Measurements from ENCODE around the gene RYR1.
"Not testable (repeated sequence)": the region's sequence is repeated elsewhere in the genome, so short reads cannot be mapped to it uniquely, and the experiment has no call there.

Gene RYR1

DNA sequence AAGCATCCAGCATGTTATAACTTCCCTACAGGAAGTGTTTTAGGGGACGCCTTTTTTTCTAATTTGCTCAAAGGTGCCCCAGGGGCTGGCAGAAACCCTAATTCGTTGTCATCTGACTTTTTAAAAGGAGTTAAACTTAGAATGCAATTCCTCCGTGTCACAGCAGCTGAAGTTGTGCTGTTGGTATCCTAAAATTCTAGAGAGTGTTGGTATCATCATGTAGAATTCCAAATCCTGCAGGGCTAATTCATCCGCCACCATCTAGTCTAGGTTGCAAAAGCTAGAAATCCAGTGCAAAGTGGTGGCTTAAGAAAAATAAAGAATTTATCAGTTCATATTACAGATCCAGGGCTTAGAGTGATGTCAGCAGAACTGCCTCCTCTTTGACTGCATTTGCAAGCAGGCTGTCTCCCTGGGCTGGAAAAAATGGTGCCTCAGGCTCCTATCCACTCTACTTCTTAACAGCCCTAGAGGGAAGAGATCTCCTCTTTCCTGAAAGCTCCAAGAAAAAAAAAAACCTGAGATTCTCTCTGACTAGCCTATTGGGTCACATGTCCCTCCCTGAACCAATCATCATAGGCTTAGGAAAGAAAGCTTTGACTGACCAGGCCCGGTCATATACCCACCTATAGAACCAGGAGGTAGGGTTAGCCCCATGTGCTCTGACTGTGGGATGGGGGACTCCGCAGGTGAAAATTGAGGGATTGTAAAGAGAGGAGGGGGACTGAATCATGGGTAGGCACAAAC is 111.3 kb downstream of the RYR1 start:
- peak; percentile 65 for FAIRE-seq

DNA sequence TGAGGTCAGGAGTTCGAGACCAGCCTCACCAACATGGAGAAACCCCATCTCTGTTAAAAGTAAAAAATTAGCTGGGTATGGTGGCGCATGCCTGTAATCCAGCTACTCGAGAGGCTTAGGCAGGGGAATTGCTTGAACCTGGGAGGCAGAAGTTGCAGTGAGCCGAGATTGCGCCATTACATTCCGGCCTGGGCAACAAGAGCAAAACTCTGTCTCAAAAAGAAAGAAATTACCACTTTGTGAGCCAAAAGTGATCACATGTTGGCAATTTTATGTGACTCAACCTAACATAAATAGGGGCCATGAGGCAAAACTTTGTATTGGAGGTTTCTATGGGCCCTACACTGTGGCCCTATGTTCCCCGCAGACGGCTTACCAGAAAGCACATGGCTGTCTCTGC is 112.1 kb downstream of the RYR1 start:
- FAIRE-seq = no peak

DNA sequence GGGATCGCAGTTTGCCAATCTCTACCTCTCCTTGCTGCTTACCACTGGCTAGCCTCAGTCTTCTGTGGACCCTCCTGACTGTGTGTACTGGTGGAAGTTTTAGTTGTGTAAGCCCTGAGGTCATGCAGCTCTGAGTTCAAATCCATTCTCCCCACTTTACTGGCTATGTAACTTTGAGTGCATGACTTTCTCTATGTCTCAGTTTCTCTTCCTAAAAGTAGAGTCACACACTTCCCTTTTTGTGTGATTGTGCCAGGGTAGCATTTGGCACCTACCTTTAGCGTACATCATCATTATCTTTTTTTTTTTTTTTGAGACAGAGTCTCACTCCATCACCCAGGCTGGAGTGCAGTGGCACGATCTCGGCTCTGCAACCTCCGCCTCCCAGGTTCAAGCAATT is 113.9 kb downstream of the RYR1 start:
- FAIRE-seq = no peak

DNA sequence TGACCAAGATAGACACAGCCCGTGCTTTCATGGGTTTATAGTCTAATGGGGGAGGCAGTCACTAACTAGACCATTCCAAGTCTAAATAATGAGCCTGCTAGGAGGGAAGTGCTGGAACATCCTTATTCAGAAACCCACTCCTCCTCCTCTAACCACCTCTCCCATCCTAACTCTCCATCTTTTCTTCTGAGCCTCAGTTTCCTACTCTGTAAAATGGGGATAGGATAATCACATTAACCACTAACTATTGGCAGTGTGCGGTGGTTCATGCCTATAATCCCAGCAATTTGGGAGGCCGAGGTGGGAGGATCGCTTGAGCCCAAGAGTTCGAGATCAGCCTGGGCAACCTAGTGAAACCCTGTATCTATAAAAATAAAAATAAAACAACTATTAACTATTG is 115.6 kb downstream of the RYR1 start:
- FAIRE-seq = no peak

DNA sequence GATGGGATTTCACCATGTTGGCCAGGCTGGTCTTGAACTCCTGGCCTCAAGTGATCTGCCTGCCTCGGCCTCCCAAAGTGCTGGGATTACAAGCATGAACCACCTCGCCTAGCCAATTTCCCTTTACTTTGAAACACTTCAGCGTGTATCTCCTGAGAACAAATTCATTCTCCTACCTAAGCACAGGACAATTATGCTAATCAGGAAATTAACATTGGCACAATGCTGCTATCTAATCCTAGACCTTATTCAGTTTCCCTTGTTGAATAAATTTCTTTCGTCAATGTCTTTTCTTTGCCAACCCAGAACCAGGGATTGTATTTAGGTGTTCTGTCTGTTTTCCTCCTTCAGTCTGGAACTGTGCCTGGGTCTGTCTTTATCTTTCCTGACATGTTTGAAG is 116.5 kb downstream of the RYR1 start:
- FAIRE-seq = no peak

DNA sequence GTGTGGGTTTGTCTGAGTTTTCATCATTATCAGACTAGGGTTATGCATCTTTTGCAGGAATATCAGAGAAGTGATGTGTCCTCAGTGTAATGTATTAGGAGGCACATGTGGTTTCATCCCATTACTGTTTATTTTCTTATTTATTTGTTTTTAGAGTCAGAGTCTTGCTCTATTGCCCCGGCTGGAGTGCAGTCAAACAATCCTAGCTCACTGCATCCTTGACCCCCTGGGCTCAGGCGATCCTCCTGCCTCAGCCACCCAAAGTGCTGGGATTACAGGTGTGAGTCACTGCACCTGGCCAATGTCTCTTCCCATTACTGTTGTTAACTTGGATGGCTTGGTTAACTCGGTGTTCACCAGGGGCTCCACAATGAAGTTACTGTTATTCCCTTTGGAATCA is 116.9 kb downstream of the RYR1 start:
- no peak for FAIRE-seq

DNA sequence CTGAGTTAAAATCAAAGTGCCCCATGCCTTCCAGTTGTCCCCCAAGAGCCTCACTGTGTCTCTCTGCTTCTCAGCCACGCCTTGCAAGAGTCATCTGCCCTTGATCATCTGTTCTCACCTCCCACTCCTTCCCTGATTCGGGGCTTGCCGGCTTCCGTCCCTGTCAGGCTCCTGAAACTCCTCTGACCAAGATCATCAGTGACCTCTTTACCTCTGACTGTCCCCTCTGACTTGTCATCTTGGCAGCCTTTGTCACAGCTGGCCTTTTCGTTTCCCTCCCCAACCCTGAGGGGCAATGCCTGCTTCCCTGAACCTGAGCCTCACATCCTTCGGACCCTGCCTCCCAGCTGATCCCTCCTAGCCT is 117.9 kb downstream of the RYR1 start:
- FAIRE-seq = no peak

DNA sequence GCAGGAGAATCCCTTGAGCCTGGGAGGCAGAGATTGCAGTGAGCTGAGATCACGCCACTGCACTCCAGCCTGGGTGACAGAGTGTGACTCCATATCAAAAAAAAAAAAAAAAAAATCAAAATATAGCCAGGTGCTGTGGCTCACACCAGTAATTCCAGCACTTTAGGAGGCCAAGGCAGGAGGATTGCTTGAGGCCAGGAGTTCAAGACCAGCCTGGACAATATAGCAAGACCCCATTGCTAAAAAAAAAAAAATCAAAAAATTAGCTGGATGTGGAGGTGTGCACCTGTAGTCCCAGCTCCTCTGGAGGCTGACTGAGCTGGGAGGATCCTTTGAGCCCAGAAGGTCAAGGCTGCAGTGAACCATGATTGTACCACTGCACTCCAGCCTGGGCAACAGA is 119.7 kb downstream of the RYR1 start:
- not testable (repeated sequence) for FAIRE-seq

DNA sequence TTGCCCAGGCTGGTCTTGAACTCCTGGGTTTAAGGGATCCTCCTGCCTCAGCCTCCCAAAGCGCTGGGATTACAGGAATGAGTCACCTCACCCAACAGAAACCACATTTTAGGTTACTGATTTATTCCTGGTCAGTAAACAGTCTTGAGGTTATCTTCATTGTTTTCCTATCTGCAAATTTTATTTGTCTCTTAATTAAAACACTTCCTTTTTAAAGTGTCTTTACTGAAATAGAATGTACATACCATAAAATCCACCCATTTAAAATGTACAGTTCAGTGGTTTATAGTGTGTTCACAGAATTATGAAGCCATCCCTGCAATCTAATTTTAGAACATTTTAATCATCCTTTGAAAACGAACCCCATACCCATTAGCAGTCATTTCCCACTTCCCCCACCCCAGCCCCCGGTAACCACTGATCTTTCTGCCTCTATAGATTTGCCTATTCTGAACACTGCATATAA is 121.2 kb downstream of the RYR1 start:
- FAIRE-seq = no peak

DNA sequence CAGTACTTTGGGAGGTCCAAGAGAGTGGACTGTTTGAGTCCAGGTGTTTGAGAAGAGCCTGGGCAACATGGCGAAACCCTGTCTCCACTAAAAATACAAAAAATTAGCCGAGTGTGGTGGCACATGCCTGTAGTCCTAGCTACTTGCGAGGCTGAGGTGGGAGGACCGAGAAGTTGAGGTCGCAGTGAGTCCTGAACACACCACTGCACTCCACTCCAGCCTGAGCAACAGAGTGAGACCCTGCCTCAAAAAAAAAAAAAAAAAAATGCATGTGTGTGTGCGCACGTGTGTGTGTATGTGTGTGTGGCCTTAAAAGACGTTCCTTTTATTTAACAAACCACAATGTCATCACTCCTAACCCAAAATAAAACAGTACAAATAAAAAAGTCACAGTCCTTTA is 121.7 kb downstream of the RYR1 start:
- no peak for FAIRE-seq

DNA sequence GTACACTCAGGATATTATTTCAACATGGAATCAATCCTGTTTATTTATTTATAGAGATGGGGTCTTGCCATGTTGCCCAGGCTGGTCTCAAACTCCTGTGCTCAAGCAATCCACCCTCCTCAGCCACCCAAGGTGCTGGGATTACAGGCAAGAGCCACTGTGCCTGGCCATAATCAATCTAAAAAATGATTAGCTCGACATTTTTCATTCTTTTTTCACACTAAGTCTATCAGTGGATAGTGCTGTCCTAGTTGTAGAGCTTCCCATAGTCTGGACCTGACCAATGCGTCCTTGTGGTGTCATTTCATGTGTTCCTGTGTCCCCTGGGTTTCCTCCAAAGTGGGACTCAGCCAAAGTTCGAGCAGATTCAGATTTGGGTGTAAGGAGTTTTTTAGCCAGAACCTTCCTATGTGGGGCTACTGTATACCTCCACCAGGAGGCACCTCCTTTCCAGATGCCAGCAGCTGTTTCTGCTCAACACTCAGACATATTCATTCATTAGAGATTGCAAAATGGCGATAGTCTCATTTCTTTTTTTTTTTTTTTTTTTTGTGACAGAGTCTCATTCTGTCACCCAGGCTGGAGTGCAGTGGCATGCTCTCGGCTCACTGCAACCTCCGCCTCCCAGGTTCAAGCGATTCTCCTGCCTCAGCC is 123.2 kb downstream of the RYR1 start:
- no peak for FAIRE-seq

DNA sequence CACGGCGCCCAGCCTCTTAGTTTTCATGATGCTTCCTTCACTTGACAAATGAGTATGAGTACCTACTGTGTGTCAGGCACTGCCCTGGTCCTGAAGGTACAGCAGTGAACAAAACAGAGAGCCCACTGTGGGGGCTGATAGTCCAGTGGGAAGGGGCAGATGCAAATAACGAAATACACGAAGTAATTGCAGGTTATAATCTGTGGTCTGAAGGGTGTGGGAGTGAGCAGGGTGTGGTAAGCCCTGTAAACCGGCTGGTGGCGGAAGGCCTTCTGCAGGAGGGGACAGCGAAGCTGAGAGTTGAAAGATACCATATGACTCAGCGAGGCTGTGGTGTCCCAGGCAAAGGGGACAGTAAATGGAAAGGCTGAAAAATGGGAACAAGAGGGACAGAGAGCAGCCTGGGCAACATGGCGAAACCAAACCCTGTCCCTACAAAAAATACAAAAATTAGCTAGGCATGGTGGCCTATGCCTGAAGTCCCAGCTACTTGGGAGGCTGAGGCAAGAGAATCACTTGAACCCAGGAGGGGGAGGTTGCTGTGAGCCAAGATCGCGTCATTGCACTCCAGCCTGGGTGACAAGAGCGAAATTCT is 123.8 kb downstream of the RYR1 start:
- FAIRE-seq = no peak

DNA sequence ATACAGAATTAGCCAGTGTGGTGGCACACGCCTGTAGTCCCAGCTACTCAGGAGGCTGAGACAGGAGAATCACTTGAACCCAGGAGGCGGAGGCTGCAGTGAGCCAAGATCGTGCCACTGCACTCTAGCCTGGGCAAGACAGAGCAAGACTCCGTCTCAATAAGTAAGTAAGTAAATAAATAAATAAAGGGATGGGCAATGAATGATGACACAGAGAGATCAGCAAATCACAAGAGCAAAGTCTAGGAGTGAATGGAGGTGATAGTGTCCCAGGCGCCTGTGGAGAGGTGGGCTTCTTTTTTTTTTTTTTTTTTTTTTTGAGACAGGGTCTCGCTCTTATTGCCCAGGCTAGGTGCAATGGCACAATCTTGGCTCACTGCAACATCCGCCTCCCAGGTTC is 125.4 kb downstream of the RYR1 start:
- FAIRE-seq = not testable (repeated sequence)

DNA sequence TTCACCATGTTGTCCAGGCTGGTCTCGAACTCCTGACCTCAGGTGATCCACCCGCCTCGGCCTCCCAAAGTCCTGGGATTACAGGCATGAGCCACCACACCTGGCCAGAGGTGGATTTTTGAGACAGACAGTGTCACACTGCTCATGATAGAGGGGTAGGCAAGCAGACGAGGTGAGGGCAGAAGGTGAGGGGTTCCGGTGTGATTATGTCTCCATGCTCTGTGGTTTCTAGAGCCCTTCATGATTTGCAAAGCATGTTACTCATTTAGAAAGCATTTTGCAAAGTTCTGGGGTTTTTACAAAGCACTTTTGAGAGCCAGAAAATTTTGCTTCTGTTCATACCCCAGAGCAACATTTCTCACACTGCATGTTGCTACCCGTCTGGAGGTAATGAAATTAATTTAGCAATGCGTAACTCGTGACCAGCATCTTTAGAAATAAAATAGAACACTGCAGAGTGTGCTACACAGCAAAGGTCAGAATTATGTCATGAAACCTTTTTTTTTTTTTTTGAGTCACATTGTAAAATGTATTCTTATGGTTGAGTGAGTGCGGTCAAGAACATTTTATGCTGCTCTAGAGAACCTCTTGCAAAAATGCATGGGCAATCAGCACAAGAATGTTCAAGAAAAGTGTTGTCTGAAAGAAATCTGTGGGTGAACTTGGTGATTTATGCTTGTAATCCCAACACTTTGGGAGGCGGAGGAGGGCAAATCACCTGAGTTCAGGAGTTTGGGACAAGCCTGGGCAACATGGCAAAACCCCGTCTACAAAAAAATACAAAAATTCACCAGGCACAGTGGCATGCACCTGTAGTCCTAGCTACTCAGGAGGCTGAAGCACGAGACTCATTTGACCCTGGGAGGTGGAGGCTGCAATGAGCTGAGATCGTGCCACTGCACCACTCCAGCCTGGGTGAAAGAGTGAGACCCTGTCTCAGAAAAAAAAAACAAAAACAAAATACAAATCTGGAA is 126.2 kb downstream of the RYR1 start:
- no peak for FAIRE-seq

DNA sequence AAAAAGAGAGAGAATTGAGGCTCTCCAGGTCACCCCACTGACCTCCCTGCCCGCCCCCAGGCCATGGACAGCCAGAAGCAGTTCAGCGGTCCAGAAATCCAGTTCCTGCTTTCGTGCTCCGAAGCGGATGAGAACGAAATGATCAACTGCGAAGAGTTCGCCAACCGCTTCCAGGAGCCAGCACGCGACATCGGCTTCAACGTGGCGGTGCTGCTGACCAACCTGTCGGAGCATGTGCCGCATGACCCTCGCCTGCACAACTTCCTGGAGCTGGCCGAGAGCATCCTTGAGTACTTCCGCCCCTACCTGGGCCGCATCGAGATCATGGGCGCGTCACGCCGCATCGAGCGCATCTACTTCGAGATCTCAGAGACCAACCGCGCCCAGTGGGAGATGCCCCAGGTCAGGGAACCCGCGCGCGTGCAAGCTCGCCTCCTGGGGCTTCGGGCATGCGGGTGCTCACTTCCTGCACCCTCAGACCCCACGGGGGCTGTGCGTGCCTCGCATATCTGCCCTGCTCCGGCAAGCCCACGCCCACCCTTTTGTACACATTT is 127.6 kb downstream of the RYR1 start:
- no peak for FAIRE-seq

DNA sequence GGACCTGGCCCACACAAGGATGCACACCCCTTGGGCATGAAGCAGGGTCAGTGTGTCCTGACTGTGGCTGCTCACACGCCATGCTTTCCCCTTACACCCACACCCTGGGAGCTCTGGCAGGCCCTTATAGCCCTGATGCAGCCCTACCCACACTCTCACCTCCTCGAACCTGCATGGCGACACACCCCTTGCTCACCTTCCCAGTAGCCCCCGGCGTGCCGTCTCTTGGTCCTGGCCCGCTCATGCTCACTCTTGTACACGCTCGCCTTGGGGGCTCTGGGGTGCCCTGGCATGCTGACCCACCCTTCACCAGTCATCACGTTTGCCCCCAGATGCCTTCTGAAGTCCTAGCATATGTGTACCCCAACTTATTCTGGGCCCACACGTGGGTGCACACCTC is 128.2 kb downstream of the RYR1 start:
- FAIRE-seq = no peak

DNA sequence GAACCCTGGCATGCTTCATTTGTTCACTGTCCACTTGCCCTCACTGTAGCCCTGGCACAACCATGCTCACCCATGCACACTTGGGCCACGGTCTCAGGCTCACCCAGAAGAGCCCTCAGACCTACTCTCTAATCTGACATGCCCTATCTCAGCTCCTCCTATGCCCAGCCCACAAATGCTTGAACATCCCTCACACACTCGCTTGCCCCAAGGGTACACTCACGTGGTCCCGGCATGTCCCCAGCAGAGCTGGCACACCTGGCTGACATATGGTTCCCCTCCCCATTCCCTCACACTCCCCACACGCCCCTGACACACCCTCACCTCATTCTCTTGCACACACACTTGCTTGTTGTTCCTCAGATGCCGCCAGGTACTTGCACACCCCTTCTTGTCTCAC is 128.6 kb downstream of the RYR1 start:
- FAIRE-seq = no peak

DNA sequence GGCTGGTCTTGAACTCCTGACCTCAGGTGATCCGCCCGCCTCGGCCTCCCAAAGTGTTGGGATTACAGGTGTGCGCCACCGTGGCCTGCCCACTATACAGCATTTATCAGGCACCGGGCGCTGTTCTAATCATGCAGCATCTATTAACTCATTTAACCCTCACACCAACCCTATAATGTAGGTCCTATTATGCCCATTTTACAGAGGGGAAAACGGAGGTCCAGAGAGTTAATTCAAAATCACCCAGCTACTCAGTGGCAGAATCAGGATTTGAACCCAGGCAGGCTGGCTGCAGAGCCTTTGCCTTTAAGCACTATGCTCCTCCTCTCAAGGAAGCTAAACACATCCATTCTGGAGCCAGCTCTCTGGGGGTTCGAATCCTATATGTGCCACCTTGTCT is 130.0 kb downstream of the RYR1 start:
- no peak for FAIRE-seq

DNA sequence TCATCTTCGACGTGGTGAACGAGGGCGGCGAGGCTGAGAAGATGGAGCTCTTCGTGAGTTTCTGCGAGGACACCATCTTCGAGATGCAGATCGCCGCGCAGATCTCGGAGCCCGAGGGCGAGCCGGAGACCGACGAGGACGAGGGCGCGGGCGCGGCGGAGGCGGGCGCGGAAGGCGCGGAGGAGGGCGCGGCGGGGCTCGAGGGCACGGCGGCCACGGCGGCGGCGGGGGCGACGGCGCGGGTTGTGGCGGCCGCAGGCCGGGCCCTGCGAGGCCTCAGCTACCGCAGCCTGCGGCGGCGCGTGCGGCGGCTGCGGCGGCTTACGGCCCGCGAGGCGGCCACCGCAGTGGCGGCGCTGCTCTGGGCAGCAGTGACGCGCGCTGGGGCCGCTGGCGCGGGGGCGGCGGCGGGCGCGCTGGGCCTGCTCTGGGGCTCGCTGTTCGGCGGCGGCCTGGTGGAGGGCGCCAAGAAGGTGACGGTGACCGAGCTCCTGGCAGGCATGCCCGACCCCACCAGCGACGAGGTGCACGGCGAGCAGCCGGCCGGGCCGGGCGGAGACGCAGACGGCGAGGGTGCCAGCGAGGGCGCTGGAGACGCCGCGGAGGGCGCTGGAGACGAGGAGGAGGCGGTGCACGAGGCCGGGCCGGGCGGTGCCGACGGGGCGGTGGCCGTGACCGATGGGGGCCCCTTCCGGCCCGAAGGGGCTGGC is 131.6 kb downstream of the RYR1 start:
- FAIRE-seq = no peak

DNA sequence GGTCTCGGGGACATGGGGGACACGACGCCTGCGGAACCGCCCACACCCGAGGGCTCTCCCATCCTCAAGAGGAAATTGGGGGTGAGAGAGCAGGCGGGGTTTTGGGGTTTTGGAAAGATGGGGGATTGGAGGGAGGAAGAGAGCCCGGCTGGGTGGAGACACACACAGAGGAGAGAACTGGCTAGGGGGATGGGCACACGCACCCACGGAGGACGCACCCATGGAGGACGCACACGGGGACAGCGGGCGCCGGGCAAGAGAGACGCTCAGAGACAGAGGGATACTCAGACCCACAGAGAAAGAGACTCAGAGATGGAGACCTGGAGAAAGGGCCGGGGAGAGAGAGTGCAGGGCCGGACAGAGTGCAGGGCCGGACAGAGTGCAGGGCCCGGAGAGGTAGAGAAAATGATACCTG is 132.2 kb downstream of the RYR1 start:
- no peak for FAIRE-seq

DNA sequence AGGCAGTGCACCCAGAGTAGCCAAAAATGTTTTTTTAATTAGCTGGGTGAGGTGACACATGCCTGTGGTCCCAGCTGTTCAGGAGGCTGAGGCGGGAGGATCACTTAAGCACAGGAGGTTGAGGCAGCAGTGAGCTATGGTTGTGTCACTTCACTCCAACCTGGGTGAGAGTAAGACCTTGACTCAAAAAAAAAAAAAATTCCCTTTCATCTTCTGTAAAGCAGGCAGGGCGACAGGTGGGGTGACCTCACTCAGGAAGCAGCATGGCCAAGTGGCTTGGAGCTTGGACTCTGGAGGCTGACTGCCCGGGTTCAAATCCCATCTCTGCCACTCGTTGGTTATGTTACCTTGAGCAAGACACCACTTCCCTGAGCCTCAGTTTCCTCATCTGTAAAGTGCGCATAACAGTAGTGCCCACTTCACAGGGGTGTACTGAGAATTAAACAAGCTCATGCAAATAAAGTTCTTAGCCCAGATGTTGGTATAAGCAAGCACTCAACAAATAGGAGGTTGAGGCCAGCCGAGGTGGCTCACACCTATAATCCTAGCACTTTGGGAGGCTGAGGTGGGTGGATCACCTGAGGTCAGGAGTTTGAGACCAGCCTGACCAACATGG is 136.0 kb downstream of the RYR1 start:
- no peak for FAIRE-seq

DNA sequence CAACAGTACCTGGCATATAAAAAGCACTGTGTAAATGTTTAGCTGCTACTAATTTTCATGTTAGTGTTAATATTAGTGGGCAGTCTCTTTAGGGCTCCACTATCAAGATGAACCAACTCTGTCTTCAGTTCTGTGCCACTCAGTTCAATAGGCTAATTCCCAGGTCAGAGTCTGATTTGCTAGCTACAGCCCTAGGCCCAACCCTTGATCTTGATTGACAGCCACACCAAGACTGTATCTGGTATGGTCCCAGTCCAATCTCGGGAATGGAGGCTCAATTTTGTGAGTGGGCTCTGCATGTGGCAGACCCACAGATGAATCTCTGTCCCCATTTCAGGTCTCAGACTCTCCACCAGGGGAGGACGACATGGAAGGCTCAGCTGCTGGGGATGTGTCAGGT is 138.2 kb downstream of the RYR1 start:
- no peak for FAIRE-seq
